IMR-90 (cell line): ENCODE results near the gene CCSER1. TPM values are rescaled to one million over a fixed set of nuclear protein-coding genes. Genes with fewer than 3 reads are reported as not detected.

Experiments used
- ATAC-seq: fragments of 200-7000 bp; cut with Tn5 transposase; 2 replicates; pipeline ENCODE4 v1.9.1; 2020; ENCODE audit warnings: low read depth, mild to moderate bottlenecking, moderate library complexity
- BruUV-seq: library from RNA; stranded (reverse); fragments of 400-500 nt; replicated peaks from 2 replicates; lab custom pipeline; 2021; lab: Mats Ljungman, UMichigan
- CTCF ChIA-PET: fragments of 300-600 bp; formaldehyde crosslinking; extraction: SDS; loops from one replicate; lab custom pipeline; 2021; ENCODE audit warnings: antibody characterized with exemption; lab: Yijun Ruan, JAX
- POLR2A ChIA-PET: fragments of 300-600 bp; sonication (Branson Sonifier 250); formaldehyde crosslinking; loops from one replicate; lab custom pipeline; 2022; ENCODE audit warnings: antibody characterized with exemption; ENCODE audit not compliant: unreplicated experiment; lab: Charles Lee
- DNase-seq: peaks from one replicate; pipeline ENCODE4 v3.0.0; 2013
- H2AFZ ChIP-seq: replicated peaks from 2 replicates; pipeline ENCODE3; 2013; ENCODE audit warnings: low read length, mild to moderate bottlenecking; ENCODE audit not compliant: poor library complexity
- H2AK5ac ChIP-seq: 2 replicates; pipeline ENCODE4 v1.6.1; 2013; ENCODE audit warnings: low read depth, low read length, inconsistent platforms
- H2AK9ac ChIP-seq: replicated peaks from 2 replicates; pipeline ENCODE3; 2013; ENCODE audit warnings: mild to moderate bottlenecking, low read depth, low read length, moderate library complexity; ENCODE audit not compliant: poor library complexity
- H2BK120ac ChIP-seq: 2 replicates; pipeline ENCODE4 v1.6.1; 2013; ENCODE audit warnings: low read depth, low read length, inconsistent platforms
- H2BK15ac ChIP-seq: 3 replicates; pipeline ENCODE4 v1.6.1; 2013; ENCODE audit warnings: low read depth, low read length, inconsistent platforms
- H2BK20ac ChIP-seq: 2 replicates; pipeline ENCODE4 v1.6.1; 2013; ENCODE audit warnings: low read depth, mild to moderate bottlenecking, inconsistent platforms, low read length, moderate library complexity
- H2BK5ac ChIP-seq: 2 replicates; pipeline ENCODE4 v1.6.1; 2013; ENCODE audit warnings: mild to moderate bottlenecking, low read depth, low read length, inconsistent platforms; ENCODE audit not compliant: poor library complexity, severe bottlenecking
- H3K14ac ChIP-seq: replicated peaks from 2 replicates; pipeline ENCODE4 v1.6.1; 2013; ENCODE audit warnings: low read depth, low read length, inconsistent platforms
- H3K18ac ChIP-seq: 2 replicates; pipeline ENCODE4 v1.6.1; 2013; ENCODE audit warnings: low read depth, low read length, control low read depth
- H3K23ac ChIP-seq: 2 replicates; pipeline ENCODE4 v1.6.1; 2013; ENCODE audit warnings: low read depth, low read length, inconsistent platforms
- H3K27ac ChIP-seq: 2 replicates; pipeline ENCODE4 v1.5.1; 2013; ENCODE audit warnings: mild to moderate bottlenecking, control low read depth, low read length; ENCODE audit not compliant: insufficient read depth
- H3K27me3 ChIP-seq: 2 replicates; pipeline ENCODE4 v1.6.1; 2013; ENCODE audit warnings: low read length; ENCODE audit not compliant: control insufficient read depth, insufficient read depth
- H3K36me3 ChIP-seq: 2 replicates; pipeline ENCODE4 v1.6.1; 2013; ENCODE audit warnings: low read length, mixed read lengths; ENCODE audit not compliant: control insufficient read depth, insufficient read depth
- H3K4ac ChIP-seq: 2 replicates; pipeline ENCODE4 v1.6.1; 2013; ENCODE audit warnings: low read depth, low read length, inconsistent platforms
- H3K4me1 ChIP-seq: 2 replicates; pipeline ENCODE4 v1.6.1; 2013; ENCODE audit warnings: low read length, mixed read lengths; ENCODE audit not compliant: control insufficient read depth, insufficient read depth
- H3K4me2 ChIP-seq: 2 replicates; pipeline ENCODE4 v1.6.1; 2013; ENCODE audit warnings: low read depth, mild to moderate bottlenecking, control low read depth, low read length, moderate library complexity
- H3K4me3 ChIP-seq: 2 replicates; pipeline ENCODE4 v1.5.1; 2013; ENCODE audit warnings: low read depth, mild to moderate bottlenecking, control low read depth, low read length, moderate library complexity; ENCODE audit not compliant: insufficient read depth
- H3K56ac ChIP-seq: 2 replicates; pipeline ENCODE4 v1.6.1; 2013; ENCODE audit warnings: low read length, inconsistent platforms; ENCODE audit not compliant: insufficient read depth; ENCODE audit errors: extremely low read depth
- H3K79me1 ChIP-seq, 2 experiments: 2 replicates each; pipeline ENCODE4 v1.6.1; 2013; ENCODE audit warnings: low read length in 2 of 2, inconsistent platforms in 1 of 2, low read depth in 1 of 2
- H3K9ac ChIP-seq: 2 replicates; pipeline ENCODE4 v1.6.1; 2013; ENCODE audit warnings: low read depth, low read length, control low read depth
- H3K9me1 ChIP-seq: 2 replicates; pipeline ENCODE4 v1.6.1; 2013; ENCODE audit warnings: low read length, inconsistent platforms; ENCODE audit not compliant: insufficient read depth
- H3K9me3 ChIP-seq: 2 replicates; pipeline ENCODE4 v1.6.1; 2013; ENCODE audit warnings: low read length; ENCODE audit not compliant: control insufficient read depth, insufficient read depth
- H4K20me1 ChIP-seq: 2 replicates; pipeline ENCODE4 v1.6.1; 2013; ENCODE audit warnings: low read length, inconsistent platforms; ENCODE audit not compliant: insufficient read depth
- H4K5ac ChIP-seq: 2 replicates; pipeline ENCODE4 v1.6.1; 2013; ENCODE audit warnings: mild to moderate bottlenecking, low read depth, low read length, control low read depth
- H4K8ac ChIP-seq, 2 experiments: 2 replicates each; pipeline ENCODE4 v1.6.1; 2013; ENCODE audit warnings: low read depth in 2 of 2, low read length in 2 of 2, control low read depth in 1 of 2, inconsistent platforms in 1 of 2
- H4K91ac ChIP-seq: 2 replicates; pipeline ENCODE4 v1.6.1; 2013; ENCODE audit warnings: low read depth, low read length, inconsistent platforms; ENCODE audit not compliant: insufficient read depth
- BHLHE40 ChIP-seq: fragments of 150-350 bp; IDR thresholded peaks from 2 replicates; pipeline ENCODE4 v1.6.1; 2016; ENCODE audit warnings: mild to moderate bottlenecking, low read depth, low read length
- CEBPB ChIP-seq: IDR thresholded peaks from 2 replicates; pipeline ENCODE4 v1.6.1; 2012; ENCODE audit warnings: low read depth, low read length, improper control_type of control experiment
- CHD1 ChIP-seq: IDR thresholded peaks from 2 replicates; pipeline ENCODE4 v1.6.1; 2012; ENCODE audit warnings: low read depth, low read length, improper control_type of control experiment
- CTCF ChIP-seq: conservative IDR thresholded peaks from 2 replicates; pipeline ENCODE4 v1.5.1; 2012; ENCODE audit warnings: mild to moderate bottlenecking, low read depth, low read length, improper control_type of control experiment
- ELK1 ChIP-seq: fragments of 150-350 bp; IDR thresholded peaks from 2 replicates; pipeline ENCODE4 v1.6.1; 2016; ENCODE audit warnings: low read depth, mild to moderate bottlenecking, low read length, moderate library complexity, borderline replicate concordance
- FOS ChIP-seq: fragments of 150-350 bp; IDR thresholded peaks from 2 replicates; pipeline ENCODE4 v1.6.1; 2016; ENCODE audit warnings: low read depth, low read length
- MAFK ChIP-seq: IDR thresholded peaks from 2 replicates; pipeline ENCODE4 v1.6.1; 2012; ENCODE audit warnings: low read depth, low read length, improper control_type of control experiment
- MAZ ChIP-seq: IDR thresholded peaks from 2 replicates; pipeline ENCODE4 v1.6.1; 2012; ENCODE audit warnings: low read depth, mild to moderate bottlenecking, low read length, improper control_type of control experiment, moderate library complexity, borderline replicate concordance
- NFE2L2 ChIP-seq: fragments of 150-350 bp; IDR thresholded peaks from 2 replicates; pipeline ENCODE4 v1.6.1; 2016; ENCODE audit warnings: low read depth, mild to moderate bottlenecking, low read length
- POLR2A ChIP-seq: IDR thresholded peaks from 2 replicates; pipeline ENCODE4 v1.6.1; 2012; ENCODE audit warnings: mild to moderate bottlenecking, low read depth, low read length
- RAD21 ChIP-seq: IDR thresholded peaks from 2 replicates; pipeline ENCODE4 v1.6.1; 2012; ENCODE audit warnings: low read length, improper control_type of control experiment
- RCOR1 ChIP-seq: IDR thresholded peaks from 2 replicates; pipeline ENCODE4 v1.6.1; 2012; ENCODE audit warnings: mild to moderate bottlenecking, low read length, improper control_type of control experiment; ENCODE audit not compliant: insufficient replicate concordance
- RFX5 ChIP-seq: IDR thresholded peaks from 2 replicates; pipeline ENCODE4 v1.8.0; 2012; ENCODE audit warnings: low read depth, mild to moderate bottlenecking, low read length, moderate library complexity
- SMC3 ChIP-seq: fragments of 150-350 bp; IDR thresholded peaks from 2 replicates; pipeline ENCODE4 v1.6.1; 2016; ENCODE audit warnings: low read depth, mild to moderate bottlenecking, antibody characterized with exemption, low read length, moderate library complexity
- USF2 ChIP-seq: fragments of 150-350 bp; IDR thresholded peaks from 2 replicates; pipeline ENCODE4 v1.6.1; 2017; ENCODE audit warnings: mild to moderate bottlenecking, antibody characterized with exemption, low read length, low read depth
- WGBS, 2 experiments: methylation state at CpG; one replicate each; pipeline versions ENCODE4 v1.1.5 to v1.1.7; 2013; ENCODE audit warnings: missing lambda C conversion rate in 2 of 2; ENCODE audit not compliant: insufficient read length in 1 of 2; ENCODE audit errors: extremely low coverage in 2 of 2; 5-methylcytosine and 5-hydroxymethylcytosine counted together
- dilution Hi-C: fragments of 300-500 bp; cut with HindIII; formaldehyde crosslinking; loops from one replicate; pipeline ENCODE4 v1.14.3; 2018; ENCODE audit warnings: low sequenced_read_pairs; ENCODE audit not compliant: unreplicated experiment
- in situ Hi-C: fragments of 300-500 bp; cut with MboI; formaldehyde crosslinking; loops from 3 replicates; pipeline ENCODE4 v1.14.3; 2019; ENCODE audit warnings: low sequenced_read_pairs, inconsistent platforms, mixed read lengths
- intact Hi-C: fragments of 100-400 bp; cut with micrococcal nuclease; formaldehyde crosslinking; loops from 2 replicates; pipeline ENCODE4 v1.10.0; 2022
- polyA plus RNA-seq, 3 experiments: library from polyadenylated mRNA; depleted of rRNA; stranded (reverse); fragments of >200 nt; gene quantifications; 2 replicates each; pipeline ENCODE4 v1.2.3, GENCODE V29; 2012; ENCODE audit warnings: low replicate concordance in 1 of 3
- total RNA-seq: library from RNA; depleted of rRNA; stranded (reverse); fragments of >200 nt; gene quantifications from 2 replicates; pipeline ENCODE4 v1.2.3, GENCODE V29; 2012

Gene CCSER1
- total and polyA plus RNA-seq, 2 of the 4 experiments (the other 2 are of a cell fraction), result not detected

- WGBS, 2 experiments, result no CpG with 5 or more reads among the region's 2 CpGs
- H3K9me1 ChIP-seq, result no peaks in the 10 kb centered on the region
- no peak overlapping the region for H2AK5ac ChIP-seq
- peak overlapping the region; percentile 98 for H2BK5ac ChIP-seq
- no peak overlapping the region for H2AFZ ChIP-seq
- peak overlapping the region; percentile 82 for H3K4ac ChIP-seq
- peak overlapping the region in 1 of 2 experiments; percentile 90; a peak in 3 of 4 replicates for H4K8ac ChIP-seq
- H3K27ac ChIP-seq, result peak overlapping the region; percentile 77; the same call in 1 of the 2 replicates
- H3K18ac ChIP-seq, result peak overlapping the region; percentile 86; the same call in 1 of the 2 replicates
- in situ Hi-C loops, result no loop called here
- peak overlapping the region; percentile 62; the same call in 1 of the 2 replicates for H4K5ac ChIP-seq
- ATAC-seq (peak; percentile 82), DNase-seq (peak; percentile 94)
- H2BK120ac ChIP-seq, result peak overlapping the region; percentile 96
- no peak overlapping the region; the same call in 1 of the 2 replicates for H3K14ac ChIP-seq
- no peak overlapping the region for H2AK9ac ChIP-seq
- H3K79me1 ChIP-seq, result no peaks in the 10 kb centered on the region
- intact Hi-C loops, result loop anchor here (2.0 to 10.0 kb wide), 4 partner anchors 797 to 1915 kb away; no protein-coding TSS in a partner anchor
- no peaks in the 10 kb centered on the region for H3K36me3 ChIP-seq
- peaks cover 3% of the 10 kb centered on the region; the same call in 1 of the 2 replicates for H4K20me1 ChIP-seq
- H3K4me1 ChIP-seq, result peaks cover 3% of the 10 kb centered on the region
- peak overlapping the region; percentile 31; the same call in 1 of the 2 replicates for H3K4me3 ChIP-seq
- ChIA-PET CTCF (no interaction called here), POLR2A (no interaction called here)
- H3K27me3 ChIP-seq, result 0 out of 2 replicates have a peak, but pooled peaks cover 2% of the 10 kb centered on the region
- no TSS peak for BruUV-seq
- H3K23ac ChIP-seq, result peak overlapping the region; percentile 85; the same call in 1 of the 2 replicates
- peak overlapping the region; percentile 80 for H4K91ac ChIP-seq
- H2BK20ac ChIP-seq, result peak overlapping the region; percentile 91
- no peak overlapping the region for H2BK15ac ChIP-seq
- H3K56ac ChIP-seq, result peak overlapping the region; percentile 87; the same call in 1 of the 2 replicates
- no peaks in the 10 kb centered on the region for H3K9me3 ChIP-seq
- no peak overlapping the region for H3K9ac ChIP-seq
- dilution Hi-C loops, result no loop called here
- H3K4me2 ChIP-seq, result peak overlapping the region; percentile 76; the same call in 1 of the 2 replicates
- TF ChIP-seq NFE2L2 (no peak), CTCF (no peak), ELK1 (no peak), MAFK (no peak), SMC3 (no peak), CEBPB (peak; percentile 91), RFX5 (no peak), USF2 (peak; percentile 96), MAZ (no peak), CHD1 (0 out of 2 replicates have a peak, but pooled peaks have one; percentile 79), FOS (peak; percentile 57; the same call in 1 of the 2 replicates), POLR2A (0 out of 2 replicates have a peak, but pooled peaks have one; percentile 48), RCOR1 (no peak), RAD21 (no peak), BHLHE40 (no peak)
These were observed 190.6 kb downstream of the CCSER1 start for GRCh38 chr4:90317785-90318184.
